Activated CD8-positive, alpha-beta memory T cell treated with anti-CD3 and anti-CD28 coated beads, Interleukin-2, amount 50 U/mL, for 1 hour (primary cell): Measurements from ENCODE around the gene KRTAP10-1.

Experiments
- DNase-seq: peaks from one replicate; pipeline ENCODE4 v3.0.0-alpha.2; 2020; ENCODE audit errors: extremely low read depth

KRTAP10-1 gene

DNA sequence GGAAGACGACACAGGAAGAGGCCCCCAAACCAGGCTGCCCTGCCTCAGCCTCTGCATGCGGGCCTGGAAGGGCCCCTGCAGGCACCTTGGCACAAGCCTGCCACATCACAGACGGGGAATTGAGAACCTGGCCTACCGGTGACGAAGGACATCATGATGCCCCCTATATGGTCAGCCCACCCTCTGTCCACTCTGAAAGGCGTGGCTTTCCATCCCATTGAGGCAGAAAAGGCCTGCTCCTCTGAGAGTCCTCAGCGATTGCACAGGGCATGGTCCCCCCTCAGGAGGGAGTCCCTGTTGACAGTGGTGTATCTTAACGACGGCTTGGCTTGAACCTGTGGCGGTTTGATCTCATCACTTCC is 11.4 kb downstream of the KRTAP10-1 start:
- DNase-seq, result no peak

DNA sequence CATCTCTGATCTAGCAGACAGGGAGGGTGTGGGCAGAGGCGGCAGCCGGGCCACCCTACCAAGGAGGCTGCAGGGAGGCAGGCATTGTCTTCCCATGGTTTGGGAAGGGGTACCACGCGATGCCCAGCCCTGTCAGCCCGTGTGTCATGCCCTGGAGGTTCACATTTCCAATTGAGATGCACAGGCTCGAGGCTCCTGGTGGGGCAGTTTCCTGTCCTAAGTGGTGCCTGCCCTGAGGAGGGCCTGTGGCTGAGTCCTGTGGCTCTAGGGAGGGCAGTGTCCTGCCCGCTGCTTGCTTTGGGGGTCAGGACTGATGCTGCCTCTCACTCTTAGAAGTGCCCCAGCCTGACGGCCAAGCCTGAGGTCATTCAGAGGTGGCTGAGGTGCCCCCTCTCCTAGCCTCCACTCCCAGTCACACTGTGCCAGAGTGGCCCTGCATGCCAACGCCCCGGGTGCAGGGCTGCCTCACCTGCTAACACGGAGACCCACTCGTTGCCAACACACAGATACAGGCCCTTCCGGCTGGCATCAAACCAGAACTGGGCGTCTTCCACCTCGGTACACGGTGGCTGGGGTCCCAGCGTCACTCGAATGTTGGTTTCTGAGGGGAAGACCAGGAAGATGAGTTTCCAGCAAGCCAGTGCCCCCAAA is 11.9 kb downstream of the KRTAP10-1 start:
- DNase-seq, result no peak

DNA sequence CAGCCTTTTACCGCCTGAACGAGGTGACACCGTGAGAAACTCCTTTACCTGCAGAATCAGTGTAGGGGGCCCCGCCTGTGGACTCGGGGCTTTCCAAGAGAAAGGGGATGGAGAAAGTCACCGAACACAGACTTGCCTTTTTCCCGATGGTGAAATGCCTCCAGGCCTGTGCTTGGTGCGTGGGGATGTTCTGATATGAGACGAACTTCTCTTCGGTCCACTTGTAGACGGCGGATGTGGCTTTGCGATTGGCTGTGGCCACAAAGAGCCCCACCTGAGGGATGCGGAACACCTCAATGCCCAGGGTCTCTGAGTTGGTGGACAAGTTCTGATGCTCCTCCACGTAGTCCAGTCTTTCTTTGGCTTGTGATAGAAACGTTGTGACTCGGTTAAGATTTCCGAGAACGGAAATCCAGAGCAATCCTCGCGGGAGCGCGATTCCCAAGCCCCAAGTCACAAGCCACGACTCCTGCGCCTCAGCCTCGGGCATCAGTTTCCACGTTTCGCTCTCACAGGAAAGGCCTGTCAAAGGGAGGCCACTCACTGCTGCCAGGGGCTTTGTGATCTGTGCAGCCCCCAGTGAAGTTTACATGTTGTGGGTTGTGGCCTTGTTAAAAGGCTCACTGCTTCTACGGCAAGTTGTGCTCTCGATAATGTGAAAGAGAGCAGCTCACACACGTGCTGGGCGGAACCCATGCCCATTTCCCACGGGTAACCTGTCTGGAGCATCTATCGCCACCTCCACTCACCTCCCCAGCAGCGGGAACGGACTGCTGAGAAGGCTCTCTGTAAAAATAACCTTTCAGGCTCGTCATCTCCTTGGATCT is 12.6 kb downstream of the KRTAP10-1 start:
- DNase-seq, result no peak

DNA sequence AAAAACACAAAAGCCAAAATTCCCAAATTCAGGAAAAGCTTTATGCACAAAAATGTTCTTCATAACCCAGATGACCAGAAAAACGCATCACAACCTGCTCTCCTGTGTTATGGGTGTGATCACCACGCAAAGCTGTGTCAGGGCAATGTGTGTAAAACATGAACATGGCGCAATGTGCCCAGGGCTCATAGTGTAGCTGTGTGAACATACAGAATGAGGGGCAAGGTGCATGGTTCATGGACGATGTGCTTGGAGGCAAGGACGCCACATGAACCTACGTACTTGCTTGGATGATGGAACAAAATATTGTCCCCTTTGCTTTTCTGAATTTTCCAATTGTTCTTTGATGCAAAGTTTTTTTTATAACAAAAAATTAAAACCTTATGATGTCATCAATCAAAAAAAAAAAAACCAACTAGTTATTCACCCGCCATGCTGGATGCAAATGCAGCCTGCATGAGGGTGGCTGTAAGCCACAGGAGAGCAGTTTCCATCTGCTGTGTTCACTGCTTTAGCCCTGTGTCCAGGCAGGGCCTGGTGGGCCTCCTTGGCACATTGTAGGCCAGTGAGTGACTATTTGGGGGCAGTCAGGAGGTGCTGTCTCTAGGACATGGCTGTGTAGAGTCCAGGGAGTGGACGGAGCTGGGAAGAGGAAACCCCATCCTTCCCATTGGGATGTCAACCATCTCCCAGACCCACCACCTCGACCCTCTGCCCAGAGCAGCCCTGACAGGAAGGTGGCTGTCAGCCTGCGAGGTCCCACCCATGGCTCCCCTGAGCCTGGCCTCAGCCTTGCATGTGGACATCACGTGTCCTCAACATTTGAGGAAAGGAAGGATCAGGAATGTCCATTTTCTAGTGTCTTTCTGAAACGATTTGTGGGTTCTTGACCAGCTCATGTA is 13.6 kb downstream of the KRTAP10-1 start:
- no peak for DNase-seq

DNA sequence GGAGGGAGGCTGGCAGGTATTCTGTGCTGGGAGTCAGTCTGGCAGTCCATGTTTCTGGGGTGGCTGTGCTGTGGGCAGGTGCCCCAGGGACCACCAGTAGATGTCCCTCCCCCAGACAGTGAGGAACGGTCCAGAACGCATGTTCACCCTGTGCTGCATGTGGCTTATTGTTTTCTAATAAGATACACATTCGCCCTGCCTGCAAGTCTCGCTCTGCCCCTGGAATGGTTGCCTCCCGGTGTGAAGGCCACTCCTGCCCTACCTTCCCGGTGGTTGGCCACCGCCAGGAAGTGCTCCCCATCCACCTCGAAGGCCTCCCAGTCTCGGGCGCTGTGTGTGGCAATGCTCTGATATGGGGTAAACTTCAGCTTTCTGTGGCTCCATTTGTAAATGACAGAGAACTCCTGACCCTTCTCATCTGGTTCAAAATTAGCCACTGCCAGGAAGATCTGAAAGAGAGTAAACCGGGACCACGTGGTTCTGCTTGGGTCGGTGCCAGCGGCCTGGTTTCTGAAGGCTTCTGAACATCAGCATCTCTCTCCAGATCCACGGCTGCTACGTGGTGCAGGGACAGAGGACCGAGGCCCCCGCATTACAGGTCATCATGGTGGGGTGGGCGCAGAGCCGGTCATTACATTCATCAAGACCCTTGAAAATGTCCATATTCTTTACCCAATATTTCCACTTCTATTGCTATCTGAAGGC is 14.5 kb downstream of the KRTAP10-1 start:
- no peak for DNase-seq

DNA sequence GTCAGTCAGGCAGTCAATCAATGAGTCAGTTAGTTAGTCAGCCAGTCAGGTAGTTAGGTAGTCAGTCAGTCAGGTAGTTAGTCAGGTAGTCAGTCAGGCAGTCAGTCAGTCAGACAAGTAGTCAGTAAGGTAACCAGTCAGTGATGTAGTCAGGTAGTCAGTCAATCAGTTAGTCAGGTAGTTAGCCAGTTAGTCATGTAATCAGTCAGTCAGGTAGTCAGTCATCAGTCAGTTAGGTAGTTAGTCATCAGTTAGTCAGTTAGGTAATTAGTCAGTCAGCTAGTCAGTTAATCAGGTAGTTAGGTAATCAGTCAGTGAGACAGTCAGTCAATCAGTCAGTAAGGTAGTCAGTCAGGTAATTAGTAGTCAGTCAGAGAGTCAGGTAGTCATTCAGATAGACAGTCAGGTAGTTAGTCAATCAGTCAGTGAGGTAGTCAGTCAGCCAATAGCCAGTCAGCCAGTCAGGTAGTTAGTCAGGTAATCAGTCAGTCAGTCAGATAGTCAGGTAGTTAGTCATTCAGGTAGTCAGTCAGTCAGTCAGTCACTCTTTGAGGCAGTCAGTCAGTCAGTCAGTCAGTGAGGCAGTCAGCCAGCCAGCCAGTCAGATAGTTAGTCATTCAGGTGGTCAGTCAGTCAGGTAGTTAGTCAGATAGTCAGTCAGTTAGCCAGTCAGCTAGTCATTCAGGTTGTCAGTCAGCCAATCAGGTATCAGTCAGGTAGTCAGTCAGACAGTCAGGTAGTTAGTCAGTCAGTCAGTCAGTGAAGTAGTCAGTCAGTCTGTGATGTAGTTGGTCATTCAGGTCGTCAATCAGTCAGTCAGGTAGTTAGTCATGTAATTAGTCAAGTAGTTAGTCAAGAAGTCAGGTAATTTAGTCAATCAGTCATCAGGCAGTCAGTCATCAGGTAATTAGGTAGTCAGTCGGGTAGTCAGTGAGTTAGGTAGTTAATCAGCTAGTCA is 15.3 kb downstream of the KRTAP10-1 start:
- DNase-seq, result no peak

DNA sequence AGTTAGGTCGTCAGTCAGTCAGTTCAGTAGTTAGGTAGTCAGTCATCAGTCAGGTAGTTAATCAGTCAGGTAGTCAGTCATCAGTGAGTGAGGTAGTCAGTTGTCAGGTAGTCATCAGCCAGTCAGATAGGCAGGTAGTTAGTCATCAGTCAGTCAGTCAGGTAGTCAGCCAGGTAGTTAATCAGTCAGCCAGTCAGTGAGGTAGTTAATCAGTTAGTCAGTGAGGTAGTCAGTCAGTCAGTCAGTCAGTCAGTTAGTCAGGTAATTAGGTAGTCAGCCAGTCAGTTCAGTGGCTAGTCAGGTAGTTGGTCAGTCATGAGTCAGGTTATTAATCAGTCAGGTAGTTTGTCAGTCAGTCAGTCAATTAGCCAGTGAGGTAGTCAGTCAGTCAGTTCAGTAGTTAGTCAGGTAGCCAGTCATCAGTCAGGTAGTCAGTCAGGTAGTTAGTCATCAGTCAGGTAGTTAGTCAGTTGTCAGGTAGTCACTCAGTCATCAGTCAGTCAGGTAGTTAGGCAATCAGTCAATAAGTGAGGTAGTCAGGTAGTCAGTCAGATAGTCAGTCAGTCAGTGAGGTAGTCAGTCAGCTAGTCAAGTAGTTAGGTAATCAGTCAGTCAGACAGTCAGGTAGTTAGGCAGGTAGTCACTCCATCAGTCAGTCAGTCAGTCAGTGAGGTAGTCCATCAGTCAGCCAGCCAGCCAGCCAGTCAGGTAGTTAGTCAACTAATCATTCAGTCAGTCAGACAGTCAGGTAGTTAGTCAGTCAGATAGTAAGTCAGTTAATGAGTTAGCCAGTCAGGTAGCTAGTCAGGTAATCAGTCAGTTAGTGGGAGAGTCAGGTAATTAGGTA is 16.2 kb downstream of the KRTAP10-1 start:
- no peak for DNase-seq

DNA sequence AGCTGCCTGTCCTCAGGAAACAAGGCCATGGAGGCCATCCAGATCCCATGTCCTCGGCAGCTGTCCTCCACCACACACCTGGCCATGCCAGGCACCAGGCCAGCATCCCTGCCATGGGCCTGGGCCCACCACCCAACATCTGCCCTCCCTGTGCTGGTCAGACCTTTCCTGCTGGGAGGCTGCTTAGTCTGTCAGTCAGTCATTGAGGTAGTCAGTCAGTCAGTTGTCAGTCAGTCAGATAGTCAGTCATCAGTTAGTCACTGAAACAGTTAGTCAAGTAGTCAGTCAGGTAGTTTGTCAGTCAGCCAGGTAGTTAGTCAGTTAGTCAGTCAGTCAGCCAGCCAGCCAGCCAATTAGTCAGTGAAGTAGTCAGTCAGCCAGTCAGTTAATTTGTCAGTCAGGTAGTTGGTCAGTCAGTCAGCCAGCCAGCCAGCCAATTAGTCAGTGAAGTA is 17.2 kb downstream of the KRTAP10-1 start:
- DNase-seq, result no peak

DNA sequence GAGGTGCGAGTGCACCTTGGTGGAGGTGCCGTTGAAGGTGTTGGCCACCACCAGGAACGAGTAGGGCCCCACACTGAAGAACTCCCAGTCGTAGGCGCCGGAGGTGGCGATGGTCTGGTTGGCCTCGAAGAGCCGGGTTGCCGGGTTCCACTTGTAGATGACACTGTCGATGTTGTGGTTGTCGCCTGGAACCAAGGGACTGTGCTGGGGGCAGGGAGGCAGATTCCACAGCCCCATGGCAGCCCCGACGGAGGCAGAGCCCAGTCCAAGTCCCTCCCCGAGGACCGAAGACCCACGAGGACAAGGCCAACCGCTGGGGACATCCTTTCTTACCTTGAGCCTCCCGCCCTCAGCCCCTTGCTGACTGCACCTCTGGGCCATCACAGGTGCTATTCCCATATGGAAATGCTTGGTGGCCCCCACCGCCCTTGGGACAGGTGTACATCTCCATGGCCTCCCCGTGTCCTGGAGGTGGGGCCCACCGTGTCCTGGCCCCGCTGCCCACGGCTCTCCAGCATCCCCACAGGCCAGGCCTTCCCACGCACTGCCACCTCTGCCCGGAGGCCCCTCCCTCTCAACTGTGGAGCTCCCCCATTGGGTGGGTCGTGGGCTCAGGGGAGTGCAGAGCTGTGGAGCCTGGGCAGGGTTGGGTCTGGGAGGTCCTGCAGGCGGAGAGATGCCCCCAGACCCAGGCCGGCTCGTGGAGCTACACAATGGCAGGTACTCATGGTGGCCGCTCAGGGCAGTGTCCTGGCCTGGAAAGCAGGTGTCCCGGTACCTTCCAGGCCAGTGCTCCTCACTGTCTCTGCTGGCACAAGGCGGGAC is 17.9 kb downstream of the KRTAP10-1 start:
- DNase-seq, result no peak

DNA sequence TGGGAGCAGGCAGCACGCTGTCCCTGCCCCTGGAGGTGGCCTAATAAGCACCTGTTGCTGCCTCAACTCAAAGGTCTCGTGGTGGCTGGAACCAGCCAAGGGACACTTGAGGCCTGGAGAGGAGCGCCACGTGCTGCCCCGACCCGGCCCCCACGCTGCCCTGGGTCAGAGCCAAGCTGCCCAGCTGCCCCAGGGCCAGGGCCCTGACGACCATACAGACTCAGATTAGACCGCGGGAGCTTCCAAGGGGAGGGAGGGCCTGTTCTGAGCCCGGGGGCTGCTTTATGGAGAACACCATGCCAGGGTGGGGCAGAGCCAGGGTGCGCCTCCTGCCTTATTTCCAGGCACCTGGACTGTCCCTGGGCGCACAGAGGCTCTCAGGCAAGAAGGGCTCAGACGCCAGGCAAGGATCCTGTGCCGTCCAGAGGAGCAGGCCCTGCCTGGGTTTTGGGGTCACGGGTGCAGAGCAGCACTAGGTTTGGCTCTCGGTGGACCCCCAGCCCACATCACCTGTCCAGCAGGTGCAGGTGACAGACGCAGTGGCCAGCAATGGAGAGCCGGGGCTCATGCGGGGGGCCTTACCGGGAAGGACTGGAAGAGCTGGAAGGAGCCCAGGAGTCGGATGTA is 18.6 kb downstream of the KRTAP10-1 start:
- no peak for DNase-seq

DNA sequence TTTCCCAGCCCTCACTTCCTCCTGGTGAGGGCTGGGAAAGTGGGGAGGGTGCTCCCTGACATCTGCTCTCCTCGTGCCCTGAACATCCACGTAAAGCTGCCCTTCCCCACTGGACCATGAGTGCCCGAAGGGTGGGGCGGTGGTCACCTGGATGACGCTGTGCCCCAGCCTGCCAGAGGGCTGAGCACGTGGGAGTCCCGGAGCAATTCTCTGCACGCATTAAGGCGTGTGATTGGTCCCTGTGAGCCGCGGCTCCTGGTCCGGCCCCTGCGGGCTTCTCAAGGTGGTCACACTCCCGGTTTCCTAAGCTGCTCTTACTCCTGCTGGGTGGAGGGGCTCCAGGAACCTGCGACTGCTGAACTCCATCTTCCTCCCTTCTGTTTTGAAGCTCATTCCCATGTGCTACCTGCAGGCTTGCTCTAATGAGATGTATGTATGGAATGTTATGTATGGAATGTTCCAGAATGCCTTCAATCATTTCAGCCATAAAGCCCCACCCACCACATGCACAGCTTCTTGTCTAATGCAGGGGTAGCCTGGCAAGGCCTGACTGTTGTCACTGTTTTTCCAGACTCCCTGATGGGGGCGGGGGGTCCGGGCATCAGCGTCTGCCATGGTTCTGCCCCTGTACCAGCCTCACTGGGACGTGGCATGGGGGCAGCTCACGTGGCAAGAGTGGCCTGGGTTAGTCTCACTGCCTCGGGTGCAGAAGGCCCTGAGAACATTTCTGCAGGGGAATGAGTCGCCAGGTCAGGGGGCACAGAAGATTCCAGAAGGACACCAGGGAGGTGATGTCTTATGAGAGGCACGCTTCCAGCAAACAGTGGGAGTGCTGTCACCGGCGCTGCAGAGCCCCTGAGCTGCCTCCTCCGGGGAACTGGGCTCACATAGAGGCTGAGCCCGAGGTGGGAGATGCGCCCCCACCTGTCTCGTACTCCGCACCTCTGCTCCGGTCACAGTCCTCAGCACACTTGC is 19.4 kb downstream of the KRTAP10-1 start:
- no peak for DNase-seq

DNA sequence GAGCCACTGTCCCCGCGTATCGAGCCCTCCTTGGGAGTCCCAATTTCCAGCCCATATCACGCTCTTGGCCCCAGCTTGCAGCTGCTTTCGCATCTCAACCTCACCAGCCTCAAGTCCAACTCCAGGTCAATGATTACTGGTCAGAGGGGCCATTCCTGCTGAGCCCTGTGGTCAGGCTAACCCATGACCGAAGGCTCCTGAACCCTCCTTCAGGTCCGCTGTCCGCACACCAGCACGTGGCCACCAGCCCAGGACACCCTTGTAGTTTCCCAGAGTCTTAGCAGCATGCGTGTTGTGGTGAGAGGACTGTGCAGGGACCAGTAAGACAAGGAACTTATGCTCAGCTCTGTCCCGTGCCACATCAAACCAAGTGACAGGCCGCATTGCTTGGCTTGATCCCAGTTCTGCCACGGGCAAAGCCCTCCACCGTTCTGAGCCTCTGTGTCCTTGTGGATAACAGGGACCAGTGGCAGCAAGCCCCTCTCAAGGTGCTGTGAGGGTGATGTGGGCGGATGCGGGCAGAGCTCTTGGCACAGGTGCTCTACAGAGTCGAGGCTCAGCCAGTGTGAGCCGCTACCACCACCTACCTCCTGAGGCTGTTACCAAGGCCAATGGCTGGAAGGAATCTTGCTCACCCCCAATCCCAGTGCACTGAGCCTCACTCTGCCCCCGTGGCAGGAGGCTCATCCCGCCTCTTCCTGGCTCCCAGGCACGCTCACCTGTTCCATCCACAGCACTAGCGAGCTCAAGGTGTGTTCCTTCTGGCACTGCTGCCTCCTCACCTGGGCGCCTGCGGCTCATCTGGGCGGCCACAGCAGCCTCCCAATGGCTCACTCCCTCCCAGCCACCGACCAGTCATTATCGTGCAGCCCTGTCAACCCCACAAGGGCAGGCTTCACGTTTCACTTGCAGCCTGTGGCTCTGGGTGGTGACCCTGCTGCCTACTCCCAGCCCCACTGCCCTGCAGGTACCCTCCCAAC is 20.4 kb downstream of the KRTAP10-1 start:
- DNase-seq, result no peak

DNA sequence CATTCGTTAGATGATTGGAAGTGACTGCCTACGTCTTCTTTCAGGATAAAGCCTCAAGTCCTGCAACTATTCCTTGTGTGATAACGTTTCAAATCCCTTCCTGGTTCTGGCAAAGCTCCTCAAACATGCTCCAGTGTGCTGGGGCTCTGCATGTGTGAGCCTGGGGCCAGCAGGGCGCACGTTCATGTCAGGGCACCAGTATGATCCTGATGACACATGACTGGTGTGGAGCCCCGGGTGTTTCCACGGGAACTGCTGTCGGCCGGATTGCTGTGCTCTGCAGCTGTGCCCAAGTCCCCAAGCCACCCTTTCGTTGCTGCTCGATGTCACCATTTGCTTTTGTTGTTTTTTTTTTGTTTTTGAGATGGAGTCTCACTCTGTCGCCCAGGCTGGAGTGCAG is 21.3 kb downstream of the KRTAP10-1 start:
- no peak for DNase-seq

DNA sequence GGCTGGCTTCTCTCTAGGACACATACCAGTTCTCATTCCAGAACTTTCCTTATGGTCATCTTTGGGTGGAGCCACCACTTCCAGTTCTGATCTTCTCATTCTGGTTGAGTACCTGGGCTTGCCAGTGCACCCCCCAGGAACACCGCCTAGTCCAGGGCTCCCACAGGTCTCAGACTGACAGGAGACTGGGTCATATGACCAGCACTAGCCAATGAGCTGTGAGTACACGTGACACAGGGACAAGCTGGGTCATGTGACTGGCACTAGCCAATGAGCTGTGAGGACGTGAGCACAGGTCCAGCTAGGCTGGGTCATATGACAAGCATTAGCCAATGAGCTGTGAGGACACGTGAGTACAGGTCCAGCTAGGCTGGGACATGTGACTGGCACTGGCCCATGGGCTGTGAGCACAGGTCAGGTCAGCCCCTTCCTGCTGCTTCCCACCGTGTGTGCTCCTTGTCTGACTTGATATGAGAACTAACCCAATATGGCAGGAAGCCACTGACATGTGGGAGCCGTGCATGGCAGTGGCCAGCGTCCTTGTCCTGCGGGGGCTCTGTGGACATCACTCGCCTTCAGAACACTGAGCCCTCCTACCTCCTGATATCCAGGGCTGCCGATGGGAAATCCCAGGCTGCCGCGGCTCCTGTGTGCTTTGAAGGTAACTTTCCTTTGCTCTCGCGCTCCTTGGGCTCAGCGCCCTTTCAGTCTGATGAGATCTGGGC is 22.7 kb downstream of the KRTAP10-1 start:
- DNase-seq, result no peak

DNA sequence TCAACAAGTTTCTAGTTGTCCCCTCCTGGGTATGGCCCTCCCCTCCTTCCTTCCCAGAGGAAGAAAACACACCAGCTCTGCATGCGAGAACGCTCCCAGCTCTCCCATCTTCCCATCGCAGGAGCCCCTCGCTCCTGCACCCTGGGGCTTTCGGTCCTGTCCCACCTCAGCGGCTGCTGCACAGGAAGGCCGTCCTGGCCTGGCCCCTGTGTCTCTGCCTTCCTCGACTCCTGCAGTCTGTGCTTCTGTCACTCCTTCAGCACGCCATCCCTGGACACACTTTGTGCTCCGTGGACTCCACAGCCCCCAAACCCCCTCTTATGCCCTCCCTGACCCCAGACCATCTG is 23.2 kb downstream of the KRTAP10-1 start:
- DNase-seq, result no peak
